ENCODE measurements around the gene SPI1.

- no peak for TF ChIP-seq TAF1 (IDR thresholded peaks at IDR 0.05; ENCODE audit: borderline replicate concordance, insufficient read depth, low read length)
- TF ChIP-seq SIN3A (IDR thresholded peaks at IDR 0.05; ENCODE audit: borderline replicate concordance, insufficient read depth, low read length), result no peak
- no peak for TF ChIP-seq POLR2AphosphoS5 (IDR thresholded peaks at IDR 0.05; ENCODE audit: low read depth, low read length)
These were observed 21.4 kb downstream of the SPI1 start for GRCh38 chr11:47356998-47357329.
